Measurements from ENCODE around the gene ZNF536. TPM values are rescaled to one million over a fixed set of nuclear protein-coding genes. Genes with fewer than 3 reads are reported as not detected.

The ZNF536 gene
- polyA plus RNA-seq, 1 donor (not counting 4 experiments of a cell fraction or from before 2014, with no cell fraction given) = not detected

- Histone ChIP-seq H3K27me3 (ENCODE audit: control insufficient read depth, extremely low read depth, insufficient read depth, low read length) (no peaks in the 10 kb centered on the region), H4K20me1 (ENCODE audit: control insufficient read depth, extremely low read depth, insufficient read depth, low read length) (no peaks in the 10 kb centered on the region), H3K4me1 (ENCODE audit: control insufficient read depth, extremely low read depth, insufficient read depth, low read length) (no peaks in the 10 kb centered on the region), H3K9me3 (ENCODE audit: control insufficient read depth, low read depth, low read length) (peaks cover 14% of the 10 kb centered on the region), H3K36me3 (ENCODE audit: control insufficient read depth in 2 of 2, extremely low read depth in 1 of 2, insufficient read depth in 2 of 2, low read length in 2 of 2) (no peaks in the 10 kb centered on the region), H3K9ac (ENCODE audit: control insufficient read depth, extremely low read depth, insufficient read depth, low read length) (no peak overlapping the region), H3K27ac (ENCODE audit: control insufficient read depth, insufficient read depth, low read length) (no peak overlapping the region), H3K4me3 (ENCODE audit: control insufficient read depth in 2 of 3, extremely low read depth in 1 of 3, insufficient read depth in 2 of 3, low read depth in 1 of 3, low read length in 3 of 3) (no peak overlapping the region), H3K79me2 (ENCODE audit: control insufficient read depth, insufficient read depth, low read length) (no peaks in the 10 kb centered on the region), H3K9me1 (ENCODE audit: control insufficient read depth, extremely low read depth, insufficient read depth, low read length) (no peaks in the 10 kb centered on the region), H2AFZ (ENCODE audit: control insufficient read depth, low read length) (no peak overlapping the region), H3K4me2 (ENCODE audit: control insufficient read depth, extremely low read depth, insufficient read depth, low read depth, low read length) (no peak overlapping the region)
- FAIRE-seq (no peak), DNase-seq (ENCODE audit: low read depth, low spot score) (no peak)
- TF ChIP-seq EZH2 (IDR thresholded peaks at IDR 0.05; ENCODE audit: low read length) (no peak), CTCF (optimal IDR thresholded peaks at IDR 0.05 in 1 of 3, IDR thresholded peaks at IDR 0.05 in 1 of 3, conservative IDR thresholded peaks at IDR 0.05 in 1 of 3; ENCODE audit: extremely low read depth in 1 of 3, insufficient read depth in 2 of 3, low read length in 3 of 3) (no peak)
- dilution Hi-C loops (cut with MboI; ENCODE audit: extremely low pct_ligation_motif_present, low sequenced_read_pairs) = no loop called here
Observed at GRCh38 chr19:30335306-30335886, 36.8 kb upstream of the ZNF536 start.

GRCh38 chr19:30336290-30336689 lies 35.9 kb upstream of the ZNF536 start:
- Histone ChIP-seq H3K9me3 (ENCODE audit: control insufficient read depth, low read depth, low read length) (peaks cover 14% of the 10 kb centered on the region), H3K9ac (ENCODE audit: control insufficient read depth, extremely low read depth, insufficient read depth, low read length) (no peak overlapping the region), H3K4me2 (ENCODE audit: control insufficient read depth, extremely low read depth, insufficient read depth, low read depth, low read length) (no peak overlapping the region), H3K4me3 (ENCODE audit: control insufficient read depth in 2 of 3, extremely low read depth in 1 of 3, insufficient read depth in 2 of 3, low read depth in 1 of 3, low read length in 3 of 3) (no peak overlapping the region), H3K79me2 (ENCODE audit: control insufficient read depth, insufficient read depth, low read length) (no peaks in the 10 kb centered on the region), H4K20me1 (ENCODE audit: control insufficient read depth, extremely low read depth, insufficient read depth, low read length) (no peaks in the 10 kb centered on the region), H3K27me3 (ENCODE audit: control insufficient read depth, extremely low read depth, insufficient read depth, low read length) (no peaks in the 10 kb centered on the region), H2AFZ (ENCODE audit: control insufficient read depth, low read length) (no peak overlapping the region), H3K9me1 (ENCODE audit: control insufficient read depth, extremely low read depth, insufficient read depth, low read length) (no peaks in the 10 kb centered on the region), H3K27ac (ENCODE audit: control insufficient read depth, insufficient read depth, low read length) (no peak overlapping the region), H3K36me3 (ENCODE audit: control insufficient read depth in 2 of 2, extremely low read depth in 1 of 2, insufficient read depth in 2 of 2, low read length in 2 of 2) (no peaks in the 10 kb centered on the region), H3K4me1 (ENCODE audit: control insufficient read depth, extremely low read depth, insufficient read depth, low read length) (no peaks in the 10 kb centered on the region)
- FAIRE-seq = no peak
- dilution Hi-C loops (cut with MboI; ENCODE audit: extremely low pct_ligation_motif_present, low sequenced_read_pairs) = no loop called here
- no peak for DNase-seq (ENCODE audit: low read depth, low spot score)
- TF ChIP-seq CTCF (optimal IDR thresholded peaks at IDR 0.05 in 1 of 3, IDR thresholded peaks at IDR 0.05 in 1 of 3, conservative IDR thresholded peaks at IDR 0.05 in 1 of 3; ENCODE audit: extremely low read depth in 1 of 3, insufficient read depth in 2 of 3, low read length in 3 of 3) = no peak
- TF ChIP-seq EZH2 (IDR thresholded peaks at IDR 0.05; ENCODE audit: low read length) = no peak

Data from keratinocyte (primary cell).